ENCODE measurements around the gene CXorf49B.
"Not testable (repeated sequence)": the region's sequence is repeated elsewhere in the genome, so short reads cannot be mapped to it uniquely, and the experiment has no call there.

- not testable (repeated sequence) for TF ChIP-seq CTCF (IDR thresholded peaks at IDR 0.05; ENCODE audit: borderline replicate concordance, extremely low read depth, low read length, poor library complexity, severe bottlenecking); EZH2 (IDR thresholded peaks at IDR 0.05; ENCODE audit: borderline replicate concordance, low read depth, low read length, severe bottlenecking)
Observed at GRCh38 chrX:71719195-71719594, 44.0 kb upstream of the CXorf49B start.

All from DND-41 (cell line).